Neural progenitor cell (in vitro differentiated cells): ENCODE measurements around the gene PCGF3.
"Not testable (repeated sequence)": the region's sequence is repeated elsewhere in the genome, so short reads cannot be mapped to it uniquely, and the experiment has no call there.

Experiments
- CTCF ChIP-seq: fragments of 200-600 bp; sonication (generic); IDR thresholded peaks from 2 replicates; pipeline ENCODE4 v1.5.1; 2017; ENCODE audit warnings: antibody characterized with exemption, mild to moderate bottlenecking
- EZH2 ChIP-seq: fragments of 200-600 bp; sonication (generic); IDR thresholded peaks from 2 replicates; pipeline ENCODE4 v1.6.1; 2017; ENCODE audit warnings: antibody characterized with exemption, mild to moderate bottlenecking, moderate library complexity
- EZH2phosphoT487 ChIP-seq: fragments of 200-600 bp; sonication (generic); IDR thresholded peaks from 2 replicates; pipeline ENCODE4 v1.6.1; 2017; ENCODE audit warnings: antibody characterized with exemption

DNA sequence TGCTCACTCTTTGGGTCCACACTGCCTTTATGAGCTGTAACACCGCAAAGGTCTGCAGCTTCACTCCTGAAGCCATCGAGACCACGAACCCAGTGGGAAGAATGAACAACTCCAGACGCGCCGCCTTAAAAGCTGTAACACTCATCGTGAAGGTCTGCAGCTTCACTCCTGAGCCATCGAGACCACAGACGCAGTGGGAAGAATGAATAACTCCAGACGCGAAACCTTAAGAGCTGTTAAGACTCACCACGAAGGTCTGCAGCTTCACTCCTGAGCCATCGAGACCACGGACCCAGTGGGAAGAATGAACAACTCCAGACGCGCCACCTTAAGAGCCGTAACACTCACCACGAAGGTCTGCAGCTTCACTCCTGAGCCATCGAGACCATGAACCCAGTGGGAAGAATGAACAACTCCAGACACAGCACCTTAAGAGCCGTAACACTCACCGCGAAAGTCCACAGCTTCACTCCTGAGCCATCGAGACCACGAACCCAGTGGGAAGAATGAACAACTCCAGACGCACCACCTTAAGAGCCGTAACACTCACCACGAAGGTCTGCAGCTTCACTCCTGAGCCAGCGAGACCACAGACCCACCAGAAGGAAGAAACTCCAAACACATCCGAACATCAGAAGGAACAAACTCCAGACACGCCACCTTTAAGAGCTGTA is 68.9 kb downstream of the PCGF3 start:
- TF ChIP-seq CTCF, EZH2, EZH2phosphoT487: not testable (repeated sequence)
